RPMI8226 (cell line): ENCODE results near the gene HDAC9.

Experiments used
- DNase-seq: peaks from one replicate; pipeline ENCODE4 v3.0.0-alpha.2; 2015

Gene HDAC9

GRCh38 chr7:18597754-18598153 is 102.2 kb downstream of the HDAC9 start:
- DNase-seq = no peak

DNA sequence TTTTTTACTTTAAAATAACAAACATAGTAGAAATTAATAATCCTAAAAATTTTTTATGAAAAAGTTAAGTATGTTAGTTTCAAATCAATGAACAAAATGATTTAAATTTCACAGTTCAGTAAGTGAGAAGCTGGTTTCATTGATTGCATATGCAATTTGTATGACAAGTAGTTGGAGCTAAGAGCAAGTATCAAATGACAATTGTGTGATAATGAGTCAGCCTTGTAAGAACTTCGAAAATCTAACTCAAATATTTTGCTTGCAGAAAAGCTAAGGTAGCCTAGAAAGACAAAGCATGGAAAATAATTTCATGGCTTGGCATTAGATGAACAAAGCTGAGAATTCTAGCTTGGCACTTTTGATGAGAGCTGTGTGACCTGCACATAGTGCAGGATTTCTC is 111.5 kb downstream of the HDAC9 start:
- DNase-seq = no peak

GRCh38 chr7:18610331-18610948 is 114.9 kb downstream of the HDAC9 start:
- DNase-seq = peak; percentile 47

DNA sequence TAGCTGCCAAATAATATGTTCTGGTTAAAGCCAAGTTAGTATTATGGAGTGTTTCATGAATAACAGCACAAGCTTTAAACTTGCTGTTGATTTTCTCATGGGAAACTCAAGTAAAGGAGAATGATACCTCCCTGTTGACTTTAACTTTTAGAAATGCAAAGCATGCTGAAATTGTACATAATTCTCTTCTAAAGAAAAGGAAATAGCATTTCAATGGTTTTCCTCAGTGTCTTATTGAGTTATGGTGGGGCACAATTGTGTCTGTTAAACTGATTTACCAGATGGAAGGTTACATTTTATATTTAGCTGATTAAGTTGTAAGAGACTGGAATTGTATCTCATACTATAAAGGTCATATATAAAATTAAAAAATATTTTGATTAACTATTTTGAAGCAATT is 119.3 kb downstream of the HDAC9 start:
- no peak for DNase-seq

- no peak for DNase-seq
Measured at GRCh38 chr7:18619311-18619710, 123.8 kb downstream of the HDAC9 start.

- DNase-seq = no peak
Measured at GRCh38 chr7:18623389-18623788, 127.8 kb downstream of the HDAC9 start.

- no peak for DNase-seq
Measured at GRCh38 chr7:18624459-18624858, 128.9 kb downstream of the HDAC9 start.

GRCh38 chr7:18626086-18626485 is 130.5 kb downstream of the HDAC9 start:
- DNase-seq = no peak

DNA sequence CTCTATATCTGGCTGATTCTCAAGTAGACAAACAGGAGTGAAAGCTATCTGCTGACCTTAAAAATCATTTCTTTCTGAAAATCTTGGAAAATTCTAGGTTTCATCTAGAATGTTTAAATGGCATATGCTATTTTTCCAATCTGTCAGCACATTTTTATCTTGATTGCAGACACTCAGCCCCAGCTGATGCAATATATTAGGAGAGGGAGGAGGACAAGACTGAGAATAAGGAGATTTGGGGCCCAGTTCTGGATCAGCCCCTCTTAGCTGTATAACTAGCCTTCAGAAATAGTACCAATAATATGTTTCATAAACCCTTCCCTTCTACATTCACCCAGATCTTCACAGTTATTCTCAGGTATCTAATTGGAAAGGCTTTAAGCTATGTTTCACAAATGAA is 131.2 kb downstream of the HDAC9 start:
- DNase-seq = no peak

DNA sequence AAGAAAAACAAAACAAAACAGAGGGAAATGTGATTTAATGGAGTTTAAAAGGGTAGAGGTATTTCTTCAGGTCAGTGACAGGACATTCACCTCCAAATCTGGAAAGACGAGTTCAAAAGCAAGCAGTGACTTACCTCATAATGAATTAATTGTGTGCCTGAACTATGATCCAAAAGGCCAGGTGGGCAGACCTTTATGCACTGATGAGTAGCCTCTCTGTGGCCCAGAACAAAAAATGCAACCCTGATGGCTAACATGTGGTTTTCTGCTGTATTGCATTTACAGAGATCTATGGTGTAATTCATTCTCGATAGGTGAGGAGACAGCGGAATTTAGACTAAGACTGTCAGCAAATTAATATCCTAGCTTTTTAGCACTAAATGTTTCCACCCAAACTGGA is 142.0 kb downstream of the HDAC9 start:
- no peak for DNase-seq

- DNase-seq = no peak
Measured at GRCh38 chr7:18638594-18639452, 143.3 kb downstream of the HDAC9 start.

DNA sequence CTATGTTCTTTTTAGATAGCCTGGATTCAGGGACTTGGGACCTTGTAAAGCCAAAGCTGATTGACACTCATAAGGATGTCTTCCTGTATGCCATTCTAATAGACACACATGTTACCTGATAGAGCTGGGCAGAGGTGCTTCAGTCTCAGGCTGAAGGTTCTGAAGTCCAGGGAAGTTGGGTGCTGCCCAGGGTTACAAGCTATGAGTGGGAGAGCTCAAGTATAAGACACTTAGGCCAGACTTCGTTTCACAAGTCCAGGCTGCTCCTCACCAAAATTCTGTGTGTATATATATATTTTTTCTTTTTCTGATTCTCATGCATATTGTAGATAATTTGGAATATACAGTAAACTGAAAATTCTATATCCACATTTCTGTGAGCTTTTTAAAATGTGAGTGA is 144.2 kb downstream of the HDAC9 start:
- DNase-seq = no peak

- DNase-seq = no peak
Measured at GRCh38 chr7:18644981-18645380, 149.4 kb downstream of the HDAC9 start.

DNA sequence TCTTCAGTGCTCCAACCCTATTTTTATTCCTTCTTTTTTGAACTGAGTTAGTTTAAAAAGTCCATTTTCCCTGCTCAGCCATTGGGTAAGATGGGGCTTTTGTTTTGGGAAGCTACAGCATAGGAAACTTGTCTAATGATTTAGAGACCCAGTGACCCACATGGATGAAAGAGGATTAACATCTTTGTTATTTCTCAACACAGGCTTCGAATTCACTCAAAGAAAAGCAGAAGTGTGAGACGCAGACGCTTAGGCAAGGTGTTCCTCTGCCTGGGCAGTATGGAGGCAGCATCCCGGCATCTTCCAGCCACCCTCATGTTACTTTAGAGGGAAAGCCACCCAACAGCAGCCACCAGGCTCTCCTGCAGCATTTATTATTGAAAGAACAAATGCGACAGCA is 152.0 kb downstream of the HDAC9 start:
- DNase-seq = no peak

- DNase-seq = no peak
Measured at GRCh38 chr7:18648849-18649758, 153.6 kb downstream of the HDAC9 start.

- no peak for DNase-seq
Measured at GRCh38 chr7:18653381-18654155, 158.0 kb downstream of the HDAC9 start.

- no peak for DNase-seq
Measured at GRCh38 chr7:18654709-18655108, 159.2 kb downstream of the HDAC9 start.

- DNase-seq = no peak
Measured at GRCh38 chr7:18655506-18655905, 160.0 kb downstream of the HDAC9 start.

DNA sequence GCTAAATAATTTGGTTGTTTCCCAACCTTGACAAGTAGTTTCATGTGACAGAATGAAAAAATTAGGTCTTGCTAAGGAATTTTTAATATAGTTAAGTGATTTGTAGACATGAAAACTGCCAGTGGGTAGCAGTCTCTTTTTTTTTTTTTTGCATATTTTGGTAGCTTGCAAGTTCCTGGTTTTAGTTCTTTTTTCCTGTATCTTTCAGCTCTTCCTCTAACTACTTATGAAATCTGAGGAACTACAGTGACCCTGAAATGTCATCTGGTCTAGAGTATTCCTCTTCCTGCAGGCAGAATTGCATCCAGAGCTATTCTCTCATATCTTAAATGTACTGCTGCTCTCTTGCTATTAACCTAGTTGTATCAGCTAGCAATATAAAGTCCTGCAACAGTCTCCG is 160.4 kb downstream of the HDAC9 start:
- no peak for DNase-seq

DNA sequence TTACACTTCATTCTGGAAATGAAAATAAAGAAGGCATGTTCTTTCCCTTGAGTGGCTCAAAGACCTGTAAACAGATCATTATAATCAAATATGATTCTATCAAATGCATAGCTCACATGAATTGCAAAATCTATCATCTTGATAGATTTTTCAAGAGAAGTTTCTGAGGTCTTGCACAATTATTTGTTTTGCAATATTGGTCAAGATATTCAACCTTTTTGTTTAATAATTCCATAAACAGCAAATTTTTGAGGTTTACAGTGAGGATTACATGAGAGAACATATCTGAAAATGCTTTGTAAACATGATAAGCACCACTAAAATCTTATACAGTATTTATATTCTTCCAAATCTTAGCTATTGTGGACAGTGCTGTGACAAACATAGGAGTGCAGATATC is 160.8 kb downstream of the HDAC9 start:
- DNase-seq = no peak

GRCh38 chr7:18659746-18660145 is 164.2 kb downstream of the HDAC9 start:
- DNase-seq = no peak

DNA sequence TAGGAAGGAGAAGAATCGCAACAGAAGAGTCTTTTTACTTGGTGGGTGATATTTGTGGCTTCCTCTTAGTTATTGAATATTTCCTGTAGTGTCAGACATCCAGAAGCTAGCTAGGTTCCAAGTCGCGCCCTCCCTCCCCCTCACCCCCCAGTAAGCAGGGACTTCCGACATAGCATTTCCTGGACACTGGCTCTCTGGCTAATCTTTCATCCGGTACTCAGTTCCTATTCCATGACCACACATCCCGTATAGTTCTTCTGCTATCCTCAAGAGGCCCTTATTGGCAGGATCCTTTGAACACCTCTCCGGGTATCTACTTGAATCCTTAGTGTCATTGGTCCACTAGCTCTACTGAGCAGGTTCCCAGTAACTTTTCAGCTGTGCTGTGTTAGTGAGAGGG is 167.8 kb downstream of the HDAC9 start:
- DNase-seq = no peak
